ENCODE data around the gene RMI2. TPM values are rescaled to one million over a fixed set of nuclear protein-coding genes. Genes with fewer than 3 reads are reported as not detected.

RMI2 gene
- total and polyA plus RNA-seq, 2 of the 8 experiments (the other 6 are each of a cell fraction or from before 2014, with no cell fraction given) = 58.2 to 96.0 TPM

DNA sequence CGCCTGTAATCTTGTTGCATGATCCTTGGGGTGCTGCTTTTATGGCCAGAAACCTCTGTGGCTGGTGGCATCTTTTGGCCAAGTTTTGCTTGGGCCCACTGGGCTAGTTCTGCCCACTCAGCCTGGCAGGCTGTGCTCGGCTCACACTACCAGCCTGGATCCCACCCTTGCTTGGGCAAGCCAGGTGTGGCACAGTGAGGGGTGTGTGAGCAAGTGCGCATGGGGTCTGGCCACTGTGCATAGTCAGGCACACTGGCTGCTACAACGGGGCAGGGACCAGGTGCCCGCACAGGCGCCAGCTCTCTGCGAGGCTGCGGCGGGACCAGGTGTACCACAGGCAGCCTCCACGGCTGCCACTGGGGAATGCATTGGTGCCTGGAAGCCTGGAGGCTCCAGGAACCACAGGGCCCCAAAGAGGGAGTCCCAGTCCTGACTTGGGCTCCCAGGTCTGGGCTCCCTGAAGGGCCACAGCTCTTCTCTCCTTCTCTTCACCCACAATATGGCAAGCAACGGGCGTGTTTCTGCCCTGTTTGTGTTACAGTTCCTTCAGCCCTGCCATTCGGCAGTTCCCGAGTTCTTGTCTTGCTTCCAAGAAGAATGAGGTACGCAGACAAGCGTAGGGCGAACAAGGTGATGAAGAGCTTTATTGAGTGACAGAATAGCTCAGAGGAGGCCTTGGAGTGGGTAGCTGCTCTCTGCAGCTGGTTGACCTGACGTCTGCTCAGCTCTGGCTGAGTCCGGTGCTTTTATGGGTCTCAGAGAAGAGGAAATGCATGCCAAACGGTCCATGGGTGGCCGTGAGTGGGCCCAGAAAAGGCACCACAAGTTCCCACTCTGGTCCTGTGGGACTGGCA lies 37.4 kb upstream of the RMI2 start (continued):
- TF ChIP-seq RAD21 (IDR thresholded peaks at IDR 0.05 in 1 of 2, conservative IDR thresholded peaks at IDR 0.05 in 1 of 2; ENCODE audit: low read depth in 2 of 2, low read length in 2 of 2) (no peak), TAF7 (optimal IDR thresholded peaks at IDR 0.05; ENCODE audit: borderline replicate concordance, low read depth, low read length) (no peak), KDM1A (IDR thresholded peaks at IDR 0.05; ENCODE audit: borderline replicate concordance, low read length) (no peak), KDM4A (IDR thresholded peaks at IDR 0.05; ENCODE audit: low read depth, low read length, severe bottlenecking) (no peak), FOSL1 (IDR thresholded peaks at IDR 0.05; ENCODE audit: insufficient read depth, low read depth, low read length) (no peak), BACH1 (IDR thresholded peaks at IDR 0.05; ENCODE audit: low read length) (no peak), TEAD4 (IDR thresholded peaks at IDR 0.05; ENCODE audit: low read depth, low read length) (no peak), TAF1 (IDR thresholded peaks at IDR 0.05; ENCODE audit: low read depth, low read length) (no peak), BCL11A (IDR thresholded peaks at IDR 0.05; ENCODE audit: low read depth in 2 of 2, low read length in 2 of 2) (no peak), EZH2 (IDR thresholded peaks at IDR 0.05; ENCODE audit: low read depth, low read length, severe bottlenecking) (no peak), YY1 (IDR thresholded peaks at IDR 0.05; ENCODE audit: low read depth, low read length) (no peak)
